HepG2 (cell line): ENCODE results near the gene SHMT1. TPM values are rescaled to one million over a fixed set of nuclear protein-coding genes. Genes with fewer than 3 reads are reported as not detected.

Source experiments
- ISX ChIP-seq: sonication (generic); formaldehyde crosslinking; conservative IDR thresholded peaks from 2 replicates; pipeline ENCODE4 v1.5.0; 2020; ENCODE audit warnings: missing genetic modification reagents
- KDM5A ChIP-seq: fragments of 200-600 bp; sonication (generic); IDR thresholded peaks from 2 replicates; pipeline ENCODE4 v1.7.0; 2018; ENCODE audit warnings: antibody characterized with exemption, mild to moderate bottlenecking, low read length, borderline replicate concordance
- KLF15 ChIP-seq: sonication (generic); formaldehyde crosslinking; IDR thresholded peaks from 2 replicates; pipeline ENCODE4 v1.8.1; 2023; ENCODE audit warnings: borderline replicate concordance, mild to moderate bottlenecking, inconsistent platforms, missing genetic modification reagents, mixed read lengths
- PCBP1 ChIP-seq: fragments of 200-400 bp; formaldehyde crosslinking; IDR thresholded peaks from 2 replicates; pipeline ENCODE4 v1.6.1; 2017; ENCODE audit warnings: mild to moderate bottlenecking, low read depth, low read length, borderline replicate concordance
- PRPF4 ChIP-seq: fragments of 200-400 bp; formaldehyde crosslinking; IDR thresholded peaks from 2 replicates; pipeline ENCODE4 v1.6.1; 2016; ENCODE audit warnings: low read length, low read depth; ENCODE audit not compliant: poor library complexity, severe bottlenecking
- TAF15 ChIP-seq: fragments of 200-400 bp; formaldehyde crosslinking; IDR thresholded peaks from one replicate; pipeline ENCODE4 v1.6.1; 2018; ENCODE audit warnings: mild to moderate bottlenecking, low read depth, low read length; ENCODE audit not compliant: poor library complexity, severe bottlenecking
- TBL1XR1 ChIP-seq: fragments of 150-350 bp; IDR thresholded peaks from 2 replicates; pipeline ENCODE4 v1.6.1; 2014; ENCODE audit warnings: borderline replicate concordance, low read length; ENCODE audit not compliant: partially characterized antibody
- TGIF2 ChIP-seq: IDR thresholded peaks from 2 replicates; pipeline ENCODE4 v1.6.1; 2016; ENCODE audit warnings: control low read depth, missing compliant biosample characterization
- ZFYVE20 ChIP-seq: sonication (generic); formaldehyde crosslinking; IDR thresholded peaks from 2 replicates; pipeline ENCODE4 v1.8.0; 2023; ENCODE audit warnings: low read depth, mild to moderate bottlenecking, moderate library complexity, missing genetic modification reagents, borderline replicate concordance
- ZNF296 ChIP-seq: sonication (generic); formaldehyde crosslinking; conservative IDR thresholded peaks from 2 replicates; pipeline ENCODE4 v1.5.0; 2020; ENCODE audit warnings: mild to moderate bottlenecking, missing genetic modification reagents
- ZNF407 ChIP-seq: sonication (generic); formaldehyde crosslinking; IDR thresholded peaks from one replicate; pipeline ENCODE4 v1.5.1; 2020; ENCODE audit warnings: mild to moderate bottlenecking, missing genetic modification reagents; ENCODE audit errors: not compliant biosample characterization
- ZNF431 ChIP-seq: sonication (generic); formaldehyde crosslinking; IDR thresholded peaks from 2 replicates; pipeline ENCODE4 v1.9.0; 2022; ENCODE audit warnings: missing genetic modification reagents, low read depth, mild to moderate bottlenecking, borderline replicate concordance
- ZNF496 ChIP-seq: sonication (generic); formaldehyde crosslinking; IDR thresholded peaks from 2 replicates; pipeline ENCODE4 v1.8.1; 2023; ENCODE audit warnings: mild to moderate bottlenecking, moderate library complexity, missing genetic modification reagents; ENCODE audit not compliant: insufficient replicate concordance
- polyA plus RNA-seq, 8 experiments: library from polyadenylated mRNA; depleted of rRNA in 3 of 8; stranded (reverse) in 7 of 8; unstranded in 1 of 8; fragments of >200 nt; fragmentation: Illumina TruSeq in 4 of 8; extraction: Trizol in 4 of 8; gene quantifications; 2 replicates each; pipeline versions ENCODE4 v1.2.1 to v1.2.3, GENCODE V29; 2011 to 2016; ENCODE audit warnings: low read depth in 4 of 8, missing spikeins in 1 of 8, mixed read lengths in 1 of 8; ENCODE audit not compliant: insufficient read depth in 1 of 8
- total RNA-seq, 5 experiments: library from RNA; depleted of rRNA; stranded (reverse); fragments of >200 nt; fragmentation: Illumina TruSeq; extraction: Trizol; gene quantifications; 2 replicates each; pipeline ENCODE4 v1.2.3, GENCODE V29; 2016; ENCODE audit warnings: low read depth in 1 of 5
- TF ChIP-seq, protein P1 (sequence below): IDR thresholded peaks from 2 replicates; pipeline ENCODE4 v1.4.0; 2020; ENCODE audit warnings: mild to moderate bottlenecking, missing genetic modification reagents

Gene SHMT1
- total and polyA plus RNA-seq, 2 of the 13 experiments (the other 11 are each of a cell fraction or from before 2014, with no cell fraction given), result 21.3 to 48.8 TPM

DNA sequence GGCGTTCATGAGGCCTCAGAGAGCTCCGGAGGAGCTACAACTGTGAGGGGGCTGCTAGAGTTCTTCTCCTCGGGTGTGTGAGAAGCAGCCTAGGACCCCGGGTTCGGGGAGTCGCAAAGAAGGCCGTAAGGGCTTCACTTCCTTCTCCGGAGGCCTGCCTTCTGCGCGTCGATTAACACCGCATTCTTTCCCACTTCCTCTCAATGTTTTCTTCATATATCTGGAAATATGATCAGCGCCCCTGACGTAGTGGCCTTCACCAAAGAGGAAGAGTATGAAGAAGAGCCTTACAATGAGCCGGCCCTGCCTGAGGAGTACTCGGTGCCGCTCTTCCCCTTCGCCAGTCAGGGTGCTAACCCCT, 47.8 kb downstream of the SHMT1 start (continued):
- TF ChIP-seq ZNF407 (CRISPR knock-in tag) (no peak), KDM5A (peak; percentile 92), ZFYVE20 (CRISPR knock-in tag) (no peak), TBL1XR1 (no peak), ZNF296 (CRISPR knock-in tag) (0 out of 2 replicates have a peak, but pooled peaks have one; percentile 35), ZNF431 (CRISPR knock-in tag) (no peak), ZNF496 (CRISPR knock-in tag) (no peak), TGIF2 (CRISPR knock-in tag) (no peak), PCBP1 (no peak), TAF15 (no peak), ISX (CRISPR knock-in tag) (no peak), PRPF4 (no peak), KLF15 (CRISPR knock-in tag) (no peak)
- TF ChIP-seq, protein P1, sequence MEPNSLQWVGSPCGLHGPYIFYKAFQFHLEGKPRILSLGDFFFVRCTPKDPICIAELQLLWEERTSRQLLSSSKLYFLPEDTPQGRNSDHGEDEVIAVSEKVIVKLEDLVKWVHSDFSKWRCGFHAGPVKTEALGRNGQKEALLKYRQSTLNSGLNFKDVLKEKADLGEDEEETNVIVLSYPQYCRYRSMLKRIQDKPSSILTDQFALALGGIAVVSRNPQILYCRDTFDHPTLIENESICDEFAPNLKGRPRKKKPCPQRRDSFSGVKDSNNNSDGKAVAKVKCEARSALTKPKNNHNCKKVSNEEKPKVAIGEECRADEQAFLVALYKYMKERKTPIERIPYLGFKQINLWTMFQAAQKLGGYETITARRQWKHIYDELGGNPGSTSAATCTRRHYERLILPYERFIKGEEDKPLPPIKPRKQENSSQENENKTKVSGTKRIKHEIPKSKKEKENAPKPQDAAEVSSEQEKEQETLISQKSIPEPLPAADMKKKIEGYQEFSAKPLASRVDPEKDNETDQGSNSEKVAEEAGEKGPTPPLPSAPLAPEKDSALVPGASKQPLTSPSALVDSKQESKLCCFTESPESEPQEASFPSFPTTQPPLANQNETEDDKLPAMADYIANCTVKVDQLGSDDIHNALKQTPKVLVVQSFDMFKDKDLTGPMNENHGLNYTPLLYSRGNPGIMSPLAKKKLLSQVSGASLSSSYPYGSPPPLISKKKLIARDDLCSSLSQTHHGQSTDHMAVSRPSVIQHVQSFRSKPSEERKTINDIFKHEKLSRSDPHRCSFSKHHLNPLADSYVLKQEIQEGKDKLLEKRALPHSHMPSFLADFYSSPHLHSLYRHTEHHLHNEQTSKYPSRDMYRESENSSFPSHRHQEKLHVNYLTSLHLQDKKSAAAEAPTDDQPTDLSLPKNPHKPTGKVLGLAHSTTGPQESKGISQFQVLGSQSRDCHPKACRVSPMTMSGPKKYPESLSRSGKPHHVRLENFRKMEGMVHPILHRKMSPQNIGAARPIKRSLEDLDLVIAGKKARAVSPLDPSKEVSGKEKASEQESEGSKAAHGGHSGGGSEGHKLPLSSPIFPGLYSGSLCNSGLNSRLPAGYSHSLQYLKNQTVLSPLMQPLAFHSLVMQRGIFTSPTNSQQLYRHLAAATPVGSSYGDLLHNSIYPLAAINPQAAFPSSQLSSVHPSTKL, result no peak
